Hepatocyte (in vitro differentiated cells): ENCODE measurements around the gene CKB. TPM values are rescaled to one million over a fixed set of nuclear protein-coding genes. Genes with fewer than 3 reads are reported as not detected.

Experiments
- DNase-seq: peaks from one replicate; pipeline ENCODE4 v3.0.0-alpha.2; 2016; ENCODE audit warnings: low spot score
- H2AFZ ChIP-seq: fragments of 200-600 bp; sonication (generic); 2 replicates; pipeline ENCODE4 v1.6.0; 2016; ENCODE audit warnings: antibody characterized with exemption, mild to moderate bottlenecking
- H3K27ac ChIP-seq: fragments of 200-600 bp; sonication (generic); 2 replicates; pipeline ENCODE4 v1.5.1; 2016; ENCODE audit warnings: mild to moderate bottlenecking
- H3K27me3 ChIP-seq: fragments of 200-600 bp; sonication (generic); 2 replicates; pipeline ENCODE4 v1.6.1; 2016
- H3K36me3 ChIP-seq: fragments of 200-600 bp; sonication (generic); replicated peaks from 2 replicates; pipeline ENCODE4 v1.5.1; 2016; ENCODE audit warnings: low read depth; ENCODE audit not compliant: insufficient read depth
- H3K4me1 ChIP-seq: fragments of 200-600 bp; sonication (generic); 2 replicates; pipeline ENCODE4 v1.5.1; 2016; ENCODE audit warnings: mild to moderate bottlenecking, moderate library complexity; ENCODE audit not compliant: insufficient read depth
- H3K4me2 ChIP-seq: fragments of 200-600 bp; sonication (generic); 2 replicates; pipeline ENCODE4 v1.6.0; 2016
- H3K4me3 ChIP-seq: fragments of 200-600 bp; sonication (generic); 2 replicates; pipeline ENCODE4 v1.5.1; 2016; ENCODE audit warnings: mild to moderate bottlenecking
- H3K79me2 ChIP-seq: fragments of 200-600 bp; sonication (generic); 2 replicates; pipeline ENCODE4 v1.6.0; 2017; ENCODE audit warnings: mild to moderate bottlenecking
- H3K9me2 ChIP-seq: fragments of 200-600 bp; sonication (generic); replicated peaks from 2 replicates; pipeline ENCODE4 v1.6.0; 2017; ENCODE audit warnings: mild to moderate bottlenecking; ENCODE audit not compliant: insufficient read depth
- H3K9me3 ChIP-seq: fragments of 200-600 bp; sonication (generic); 2 replicates; pipeline ENCODE4 v1.5.1; 2016; ENCODE audit warnings: low read depth, mild to moderate bottlenecking
- H4K20me1 ChIP-seq: fragments of 200-600 bp; sonication (generic); 2 replicates; pipeline ENCODE4 v1.6.0; 2016; ENCODE audit warnings: mild to moderate bottlenecking; ENCODE audit not compliant: insufficient read depth, poor library complexity, severe bottlenecking
- EZH2 ChIP-seq: fragments of 200-600 bp; sonication (generic); IDR thresholded peaks from 2 replicates; pipeline ENCODE4 v1.6.1; 2016; ENCODE audit warnings: antibody characterized with exemption, mild to moderate bottlenecking, borderline replicate concordance
- EZH2phosphoT487 ChIP-seq: fragments of 200-600 bp; sonication (generic); IDR thresholded peaks from one replicate; pipeline ENCODE4 v1.6.1; 2018; ENCODE audit warnings: antibody characterized with exemption, mild to moderate bottlenecking, low read depth, moderate library complexity; ENCODE audit not compliant: unreplicated experiment, severe bottlenecking
- WGBS: methylation state at CpG from one replicate; pipeline ENCODE4 v1.1.6; 2016; ENCODE audit warnings: low lambda C conversion rate; ENCODE audit errors: missing lambda C conversion rate; 5-methylcytosine and 5-hydroxymethylcytosine counted together
- polyA plus RNA-seq: library from polyadenylated mRNA; unstranded; fragments of >200 nt; fragmentation: Nextera tagmentation; extraction: Ambion mirVana; gene quantifications from 2 replicates; pipeline ENCODE4 v1.2.1, GENCODE V29; 2016
- total RNA-seq: library from RNA; depleted of rRNA; stranded (reverse); fragments of >200 nt; gene quantifications from 2 replicates; pipeline ENCODE4 v1.2.3, GENCODE V29; 2014
- TF ChIP-seq, protein P1 (sequence below): fragments of 200-600 bp; sonication (generic); IDR thresholded peaks from 2 replicates; pipeline ENCODE4 v1.5.1; 2016; ENCODE audit warnings: antibody characterized with exemption, mild to moderate bottlenecking; ENCODE audit not compliant: poor library complexity

CKB gene
- total and polyA plus RNA-seq, 2 experiments from 2014 or later, result 682 to 2,829 TPM

DNA sequence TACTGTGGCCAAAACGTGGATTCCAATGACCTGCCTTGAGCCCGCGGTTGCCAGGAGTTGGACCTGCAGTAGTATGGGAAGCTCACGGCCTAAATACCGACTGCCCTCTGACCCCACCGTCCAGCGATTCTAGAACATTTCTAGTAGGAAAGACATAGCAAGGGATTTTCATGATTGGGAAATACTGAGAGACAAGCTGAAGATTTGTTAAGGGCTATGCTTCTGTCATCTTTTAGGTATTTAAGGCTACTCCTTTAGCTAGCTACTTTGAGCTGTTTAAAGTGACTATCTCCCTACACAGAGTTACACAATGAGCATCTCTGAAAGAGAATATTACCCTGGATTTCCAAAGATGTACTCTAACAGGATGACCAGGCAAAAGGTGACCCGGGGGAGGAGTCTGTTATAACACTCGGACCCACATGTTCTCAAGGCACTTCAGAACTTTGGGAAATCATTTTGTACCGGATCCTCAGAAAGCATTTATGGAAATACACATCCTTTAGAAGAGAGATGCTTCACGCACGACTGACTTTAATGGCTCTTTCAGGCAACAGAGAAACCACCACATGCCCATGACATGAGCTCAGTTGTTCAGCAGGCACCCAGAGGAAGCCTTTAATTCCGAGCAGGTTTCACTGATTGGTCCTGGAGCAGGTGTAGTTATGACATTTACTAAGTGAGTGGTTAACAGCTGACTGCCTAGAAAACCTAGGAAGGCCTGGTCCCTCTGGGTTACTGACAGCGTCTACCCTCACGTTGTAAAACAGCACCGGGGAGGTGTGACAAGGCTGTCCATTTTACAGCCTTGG, 35.6 kb upstream of the CKB start:
- no peaks in the 10 kb centered on the region for H3K36me3 ChIP-seq
- no peaks in the 10 kb centered on the region for H3K9me2 ChIP-seq
- H3K4me3 ChIP-seq, result no peak overlapping the region
- H3K27me3 ChIP-seq, result no peaks in the 10 kb centered on the region
- 89% methylated on average over 16 of the region's 16 CpGs for WGBS
- no peak overlapping the region for H2AFZ ChIP-seq
- no peak overlapping the region for H3K4me2 ChIP-seq
- TF ChIP-seq, protein P1, sequence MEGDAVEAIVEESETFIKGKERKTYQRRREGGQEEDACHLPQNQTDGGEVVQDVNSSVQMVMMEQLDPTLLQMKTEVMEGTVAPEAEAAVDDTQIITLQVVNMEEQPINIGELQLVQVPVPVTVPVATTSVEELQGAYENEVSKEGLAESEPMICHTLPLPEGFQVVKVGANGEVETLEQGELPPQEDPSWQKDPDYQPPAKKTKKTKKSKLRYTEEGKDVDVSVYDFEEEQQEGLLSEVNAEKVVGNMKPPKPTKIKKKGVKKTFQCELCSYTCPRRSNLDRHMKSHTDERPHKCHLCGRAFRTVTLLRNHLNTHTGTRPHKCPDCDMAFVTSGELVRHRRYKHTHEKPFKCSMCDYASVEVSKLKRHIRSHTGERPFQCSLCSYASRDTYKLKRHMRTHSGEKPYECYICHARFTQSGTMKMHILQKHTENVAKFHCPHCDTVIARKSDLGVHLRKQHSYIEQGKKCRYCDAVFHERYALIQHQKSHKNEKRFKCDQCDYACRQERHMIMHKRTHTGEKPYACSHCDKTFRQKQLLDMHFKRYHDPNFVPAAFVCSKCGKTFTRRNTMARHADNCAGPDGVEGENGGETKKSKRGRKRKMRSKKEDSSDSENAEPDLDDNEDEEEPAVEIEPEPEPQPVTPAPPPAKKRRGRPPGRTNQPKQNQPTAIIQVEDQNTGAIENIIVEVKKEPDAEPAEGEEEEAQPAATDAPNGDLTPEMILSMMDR, result no peak
- no peak for TF ChIP-seq EZH2phosphoT487
- no peak for TF ChIP-seq EZH2
- H3K9me3 ChIP-seq, result no peaks in the 10 kb centered on the region
- no peak for DNase-seq
- peaks cover 35% of the 10 kb centered on the region for H4K20me1 ChIP-seq
- H3K4me1 ChIP-seq, result peaks cover 12% of the 10 kb centered on the region
- H3K79me2 ChIP-seq, result peaks cover 76% of the 10 kb centered on the region
- H3K27ac ChIP-seq, result peak overlapping the region; percentile 26

DNA sequence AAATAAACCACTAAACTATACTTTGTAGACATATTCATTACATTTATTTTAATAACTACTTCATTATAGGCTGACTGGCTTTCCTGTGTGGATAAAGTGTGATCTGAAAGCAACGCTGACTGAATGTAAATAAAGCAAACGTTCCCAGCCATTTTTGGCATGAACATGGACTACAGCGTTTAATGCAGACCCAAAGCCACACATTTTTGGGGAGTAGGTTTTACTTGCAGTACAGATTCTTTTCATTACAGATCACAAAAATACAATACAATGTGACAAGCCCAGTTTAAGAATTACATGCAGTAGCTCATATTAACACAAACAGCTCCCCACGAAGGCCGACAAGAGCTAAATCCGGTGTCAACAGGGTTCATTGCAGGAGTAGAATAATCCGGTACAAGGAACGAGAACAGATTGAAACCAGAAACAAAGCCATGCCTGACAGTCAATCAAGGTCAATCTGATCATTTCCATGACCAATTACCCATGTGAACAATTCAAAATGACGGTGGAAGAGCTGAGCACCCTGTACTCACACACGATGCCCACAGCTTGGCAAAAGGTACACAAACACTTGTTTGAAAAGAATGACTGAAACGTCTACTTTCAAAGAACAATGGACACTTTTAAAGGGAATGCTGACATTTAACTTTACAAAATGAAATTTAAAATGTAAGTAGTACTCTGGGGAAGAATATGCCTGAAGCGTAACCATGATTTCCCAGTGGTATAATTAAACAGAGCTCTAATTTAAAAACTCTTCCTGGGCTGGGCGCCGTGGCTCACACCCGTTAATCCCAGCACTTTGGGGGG, 34.5 kb upstream of the CKB start:
- Histone ChIP-seq H3K27ac (no peak overlapping the region), H3K4me2 (no peak overlapping the region), H3K9me3 (no peaks in the 10 kb centered on the region), H3K27me3 (no peaks in the 10 kb centered on the region), H3K9me2 (no peaks in the 10 kb centered on the region), H3K79me2 (peaks cover 69% of the 10 kb centered on the region), H3K36me3 (no peaks in the 10 kb centered on the region), H3K4me3 (no peak overlapping the region), H2AFZ (no peak overlapping the region), H4K20me1 (peaks cover 35% of the 10 kb centered on the region), H3K4me1 (peaks cover 12% of the 10 kb centered on the region)
- 87% methylated on average over 15 of the region's 15 CpGs for WGBS
- no peak for TF ChIP-seq EZH2
- no peak for TF ChIP-seq EZH2phosphoT487
- TF ChIP-seq, protein P1, result no peak
- no peak for DNase-seq

DNA sequence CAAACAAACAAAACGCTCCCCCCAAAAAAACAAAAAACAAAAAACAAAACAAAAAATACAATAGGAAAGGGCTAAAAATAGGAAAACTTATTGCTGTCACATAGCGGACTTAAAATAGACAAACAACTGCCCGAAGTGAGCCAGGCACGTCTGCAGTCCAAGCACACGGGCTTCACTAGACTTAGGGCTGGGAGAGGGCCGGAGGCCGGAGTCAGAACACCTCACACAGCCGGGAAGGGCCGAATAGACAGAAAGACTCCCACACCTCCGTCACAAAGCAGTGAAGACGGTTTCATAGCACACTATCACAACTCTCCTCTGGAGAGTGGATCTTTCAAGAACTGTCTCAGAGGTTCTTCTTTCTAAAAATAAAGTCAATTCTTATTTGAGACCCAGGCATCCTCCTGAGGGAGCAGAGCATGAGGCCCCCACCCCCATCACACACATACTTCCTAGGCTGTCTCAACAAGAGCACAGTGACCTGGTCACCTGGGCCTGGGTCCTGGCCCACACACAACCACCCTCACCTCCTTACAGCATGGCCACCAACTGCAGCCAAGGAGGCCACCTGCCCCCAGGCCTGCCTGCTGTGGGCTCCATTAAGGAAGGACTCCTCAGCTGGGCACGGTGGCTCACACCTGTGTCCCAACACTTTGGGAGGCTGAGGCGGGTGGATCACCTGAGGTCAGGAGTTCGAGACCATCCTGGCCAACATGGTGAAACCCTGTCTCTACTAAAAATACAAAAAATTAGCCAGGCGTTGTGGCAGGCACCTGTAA, 33.1 kb upstream of the CKB start:
- peaks cover 55% of the 10 kb centered on the region for H3K79me2 ChIP-seq
- no peaks in the 10 kb centered on the region for H3K9me2 ChIP-seq
- H4K20me1 ChIP-seq, result peaks cover 25% of the 10 kb centered on the region

More for the DNA sequence above, 33.1 kb upstream of the CKB start:
- Histone ChIP-seq H3K27ac (no peak overlapping the region), H3K9me3 (no peaks in the 10 kb centered on the region), H3K36me3 (no peaks in the 10 kb centered on the region), H2AFZ (no peak overlapping the region), H3K4me1 (peaks cover 2% of the 10 kb centered on the region), H3K4me3 (no peak overlapping the region), H3K4me2 (no peak overlapping the region), H3K27me3 (no peaks in the 10 kb centered on the region)
- 91% methylated on average over 14 of the region's 15 CpGs for WGBS
- TF ChIP-seq, protein P1, result no peak
- TF ChIP-seq EZH2phosphoT487 (no peak), EZH2 (no peak)
- no peak for DNase-seq
